ENCODE results near the gene GPRIN2.
"Not testable (repeated sequence)": the region's sequence is repeated elsewhere in the genome, so short reads cannot be mapped to it uniquely, and the experiment has no call there.

Gene GPRIN2

DNA sequence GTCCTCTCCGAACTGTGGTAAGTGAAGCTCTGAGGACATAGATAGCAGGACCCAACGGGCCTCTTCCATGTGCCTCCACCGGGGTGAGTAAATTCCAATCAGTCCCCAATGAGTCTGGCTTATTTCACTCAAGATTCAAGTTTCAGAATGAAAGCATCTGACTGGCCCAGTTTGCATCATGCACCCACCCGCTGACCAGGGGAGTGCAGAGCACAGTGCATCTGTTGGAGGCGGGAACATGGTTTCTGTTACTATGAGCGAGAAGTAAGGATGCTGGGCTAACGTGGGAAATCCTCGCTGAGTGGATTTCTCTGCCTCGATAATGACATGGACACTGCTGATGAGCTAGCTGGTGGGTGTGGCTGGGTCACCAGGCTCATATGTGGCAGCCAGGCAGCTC, 10.7 kb upstream of the GPRIN2 start:
- DNase-seq (ENCODE audit: low spot score), result not testable (repeated sequence)

DNA sequence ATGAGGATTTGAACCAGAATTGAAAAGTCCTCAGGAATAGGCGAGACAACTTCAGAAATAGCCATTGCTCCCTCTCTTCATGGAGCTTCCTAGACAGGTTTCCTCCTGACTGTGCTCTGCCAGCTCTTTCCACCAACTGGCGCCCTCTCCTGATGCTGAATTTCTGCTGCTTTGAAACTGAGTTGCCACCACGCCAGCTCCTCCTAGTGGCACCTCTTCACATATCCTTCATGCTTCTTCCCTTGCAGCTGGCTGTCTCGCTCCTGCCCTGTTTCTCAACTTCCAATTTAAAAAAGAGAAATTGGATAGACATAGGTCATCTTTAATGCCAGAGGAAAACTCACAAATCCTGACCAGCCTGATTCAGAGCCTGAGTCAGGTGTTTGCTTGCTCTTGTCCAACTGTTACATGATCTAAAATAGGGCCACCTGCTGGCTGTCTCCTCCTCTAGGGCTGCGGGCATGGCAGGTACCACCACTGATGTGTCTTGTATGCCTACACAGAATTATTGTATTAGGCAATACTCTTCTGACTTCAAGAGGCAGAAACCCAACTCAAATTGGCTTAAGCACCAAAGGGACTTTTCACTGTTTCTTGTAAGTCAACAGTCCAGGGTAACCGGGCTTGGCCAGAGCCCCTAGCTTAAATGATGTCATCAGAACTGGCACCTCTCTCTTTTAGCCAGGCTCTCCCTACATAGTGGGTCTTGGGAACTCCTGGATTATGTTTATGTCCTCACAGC, 9.3 kb upstream of the GPRIN2 start:
- not testable (repeated sequence) for DNase-seq (ENCODE audit: low spot score)

DNA sequence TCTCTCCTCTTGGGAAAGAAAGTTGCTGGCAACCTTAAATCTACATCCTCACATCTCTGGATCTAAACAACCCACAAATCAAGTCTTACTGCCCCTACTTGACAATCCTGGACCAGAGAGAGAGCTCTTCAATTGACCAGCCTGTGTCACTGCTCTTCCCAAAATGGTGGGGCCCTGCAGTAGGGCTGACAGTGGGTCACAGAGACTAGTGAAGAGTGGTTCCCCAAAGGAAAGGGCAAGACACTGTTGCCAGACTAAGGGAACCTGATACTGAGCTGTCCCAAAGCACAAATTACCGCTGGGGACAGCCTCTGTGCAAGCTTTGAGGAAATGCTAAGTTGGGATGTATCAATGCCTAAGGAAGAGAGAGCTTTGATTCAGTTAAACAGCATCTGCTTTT, 4.5 kb upstream of the GPRIN2 start:
- no peak for DNase-seq (ENCODE audit: low spot score)

DNA sequence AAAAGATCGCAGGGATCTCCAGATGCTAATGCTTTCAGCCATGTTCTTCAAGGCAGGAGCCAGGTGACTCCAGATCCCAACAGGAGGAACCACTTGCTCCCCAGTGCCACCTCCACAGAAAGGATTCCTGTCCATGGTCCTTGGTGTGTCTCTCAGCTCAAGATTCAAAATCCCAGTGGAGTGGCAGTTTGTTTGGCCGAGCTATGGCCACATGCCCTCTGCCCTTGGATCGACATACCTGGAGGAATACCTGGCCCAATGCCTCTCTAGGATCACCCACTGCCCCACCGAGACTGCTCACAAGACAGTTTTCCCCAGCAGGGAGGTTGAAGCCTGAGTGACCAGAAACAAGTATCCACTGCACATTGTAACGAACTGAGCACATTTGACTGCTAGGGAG, 3.9 kb upstream of the GPRIN2 start:
- no peak for DNase-seq (ENCODE audit: low spot score)

DNA sequence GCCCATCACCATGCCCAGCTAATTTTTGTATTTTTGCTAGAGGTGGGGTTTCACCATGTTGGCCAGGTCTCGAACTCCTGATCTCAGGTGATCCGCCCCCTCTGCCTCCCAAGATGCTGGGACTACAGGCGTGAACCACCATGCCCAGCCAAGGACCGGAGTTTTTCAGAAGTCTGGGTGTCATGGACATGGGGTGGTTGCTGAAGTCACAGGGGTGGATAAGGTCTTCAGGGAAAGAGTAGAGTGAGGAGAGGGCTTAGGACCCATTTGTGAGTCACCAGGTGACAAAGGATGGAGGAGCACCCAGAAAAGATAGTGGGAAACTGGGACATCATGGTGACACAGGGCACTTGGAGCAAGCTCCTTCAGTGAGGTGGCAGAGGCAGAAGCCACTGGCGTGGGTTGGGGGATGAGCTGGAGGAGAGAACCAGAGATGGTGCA, 2.8 kb upstream of the GPRIN2 start:
- DNase-seq (ENCODE audit: low spot score), result no peak

DNA sequence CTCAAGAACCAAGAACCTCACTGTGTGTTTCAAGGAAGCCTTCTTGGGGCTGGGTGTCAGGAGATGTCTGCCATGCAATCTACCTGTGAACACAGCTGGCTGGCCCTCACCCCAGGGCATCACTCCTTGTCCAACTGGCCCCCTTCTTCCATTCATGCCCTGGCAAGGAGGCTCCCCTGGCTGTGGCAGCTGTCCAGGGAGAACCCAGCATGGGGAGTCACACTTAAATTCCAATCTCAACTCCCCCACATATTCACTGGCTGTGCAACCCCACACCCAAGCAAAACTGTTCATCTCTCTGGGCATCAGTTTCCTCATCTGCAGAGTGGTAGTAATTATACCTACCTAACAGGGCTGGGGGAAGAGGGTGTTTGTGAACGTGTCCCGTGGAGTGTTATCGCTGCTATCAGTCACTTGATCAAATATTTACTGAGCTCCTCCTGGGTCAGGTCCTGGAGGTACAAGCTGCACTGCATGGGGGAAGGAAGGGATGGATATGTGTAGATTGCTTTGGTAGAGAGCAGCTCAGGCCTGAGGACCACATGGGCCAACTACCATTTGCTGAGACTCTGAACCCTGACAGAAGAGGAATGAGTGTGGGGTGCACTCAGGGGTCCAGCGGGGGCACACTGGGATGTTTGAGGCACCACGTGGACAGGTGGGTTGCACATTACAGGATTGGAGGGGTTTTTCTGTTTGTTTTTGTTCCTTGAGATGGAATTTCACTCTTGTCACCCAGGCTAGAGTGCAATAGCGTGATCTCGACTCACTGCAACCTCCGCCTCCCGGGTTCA, 2.1 kb upstream of the GPRIN2 start:
- DNase-seq (ENCODE audit: low spot score), result no peak

DNA sequence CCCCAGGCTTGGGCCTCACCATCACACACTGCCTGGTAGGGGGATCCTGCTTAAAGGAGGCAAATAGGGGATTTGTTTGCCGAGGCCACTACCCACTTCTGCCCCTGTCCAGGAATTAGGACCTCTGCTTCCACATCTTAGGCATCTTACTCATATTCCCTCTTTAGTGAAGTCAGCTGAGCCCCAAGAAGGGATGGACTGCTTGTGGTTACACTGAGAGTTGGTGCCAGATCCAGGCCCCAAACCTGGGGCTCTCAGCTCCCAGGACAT, 1.6 kb upstream of the GPRIN2 start:
- DNase-seq (ENCODE audit: low spot score), result no peak

DNA sequence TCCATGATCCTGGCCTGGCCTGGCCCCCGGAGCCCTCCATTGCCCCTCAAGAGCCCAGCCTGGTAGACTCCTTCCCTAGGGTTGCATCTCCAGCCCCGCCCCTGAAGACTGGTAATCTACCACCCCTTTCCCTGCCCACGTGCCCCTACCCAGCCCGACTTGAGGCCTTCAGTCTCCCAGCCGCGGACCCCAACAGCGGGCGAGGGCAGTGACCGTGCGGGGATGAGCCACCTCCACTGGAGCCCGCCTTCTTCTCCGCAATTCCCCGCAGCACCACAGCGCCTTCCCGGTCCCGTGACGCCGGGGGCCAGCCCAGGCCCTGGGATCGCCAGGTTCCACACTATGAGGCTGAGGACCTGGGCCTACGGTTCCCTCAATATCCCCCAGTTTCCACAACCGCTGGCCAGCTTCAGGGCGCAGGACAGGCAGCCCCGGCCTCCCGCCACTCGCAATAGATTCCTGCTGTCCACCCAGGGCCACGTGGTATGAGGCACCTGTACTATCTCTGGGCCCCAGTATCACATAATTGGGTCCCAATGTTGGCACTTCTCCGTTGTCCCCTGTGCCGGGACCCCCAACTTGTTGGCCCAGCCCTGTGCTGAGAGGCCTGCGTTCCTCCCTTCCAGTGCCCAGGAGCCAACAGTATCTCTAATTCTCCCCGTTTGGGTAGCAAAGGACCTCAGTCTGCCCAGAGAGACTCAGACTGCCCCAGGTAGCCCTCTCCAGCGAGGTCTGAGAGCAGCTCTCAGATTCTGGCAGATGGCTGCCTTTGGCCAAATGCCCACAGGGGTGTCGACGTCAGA, 1.1 kb upstream of the GPRIN2 start:
- DNase-seq (ENCODE audit: low spot score), result no peak

DNA sequence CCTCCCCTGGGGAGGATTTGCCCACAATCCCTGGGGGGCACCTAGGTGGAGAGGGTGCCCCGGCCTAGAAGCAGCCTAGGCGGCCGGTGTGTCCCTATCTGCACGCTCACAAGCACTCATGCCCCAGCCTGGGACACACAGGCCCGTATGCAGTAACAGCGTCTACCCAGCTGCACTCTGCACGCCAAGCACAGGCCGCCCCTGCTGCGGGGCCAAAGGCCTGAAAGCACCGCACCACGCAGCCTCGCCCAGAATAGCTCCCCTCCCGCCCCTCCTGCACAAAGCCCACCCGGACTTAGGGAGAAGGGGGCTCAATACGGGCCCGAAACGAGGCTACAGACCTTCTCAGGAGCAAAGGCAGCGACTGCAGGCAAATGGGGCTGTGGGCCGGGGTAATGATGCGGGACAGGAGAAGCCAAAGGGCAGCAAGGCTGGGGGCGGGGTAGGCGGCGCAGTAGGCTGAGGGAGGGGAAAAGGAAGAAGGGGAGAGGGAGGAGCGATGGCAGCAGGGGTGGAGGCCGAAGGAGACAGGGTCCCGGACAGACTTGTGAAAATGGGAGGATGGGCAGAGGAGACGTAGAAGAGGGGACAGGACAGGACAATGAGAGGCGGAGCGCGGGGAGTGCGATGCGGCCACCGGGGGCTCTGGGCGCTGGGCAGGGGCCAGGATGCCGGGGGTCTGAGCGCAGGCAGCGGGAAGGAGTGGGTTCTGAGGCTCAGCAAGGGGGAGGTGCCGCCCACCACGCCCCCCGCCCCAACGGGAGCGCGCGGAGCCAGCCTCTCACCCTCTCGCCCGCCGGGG, 544 bp downstream of the GPRIN2 start:
- DNase-seq (ENCODE audit: low spot score), result no peak

DNA sequence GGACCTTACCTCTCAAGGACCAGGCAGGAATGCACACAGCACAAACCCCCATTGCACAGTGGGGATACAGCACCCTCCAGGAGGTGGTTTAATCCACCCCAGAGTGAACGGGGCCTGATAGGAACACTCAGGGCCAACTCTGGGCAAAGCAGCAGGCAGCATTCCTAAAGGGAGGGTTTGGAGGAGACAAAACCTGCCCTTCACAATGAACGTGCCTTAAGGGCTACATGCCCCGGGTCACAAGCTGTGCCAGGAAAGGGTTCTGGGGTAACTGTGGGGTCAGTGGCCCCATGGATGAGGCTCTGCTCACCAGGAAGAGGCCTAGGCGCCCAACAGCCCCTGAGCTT, 1.1 kb downstream of the GPRIN2 start:
- DNase-seq (ENCODE audit: low spot score), result no peak

DNA sequence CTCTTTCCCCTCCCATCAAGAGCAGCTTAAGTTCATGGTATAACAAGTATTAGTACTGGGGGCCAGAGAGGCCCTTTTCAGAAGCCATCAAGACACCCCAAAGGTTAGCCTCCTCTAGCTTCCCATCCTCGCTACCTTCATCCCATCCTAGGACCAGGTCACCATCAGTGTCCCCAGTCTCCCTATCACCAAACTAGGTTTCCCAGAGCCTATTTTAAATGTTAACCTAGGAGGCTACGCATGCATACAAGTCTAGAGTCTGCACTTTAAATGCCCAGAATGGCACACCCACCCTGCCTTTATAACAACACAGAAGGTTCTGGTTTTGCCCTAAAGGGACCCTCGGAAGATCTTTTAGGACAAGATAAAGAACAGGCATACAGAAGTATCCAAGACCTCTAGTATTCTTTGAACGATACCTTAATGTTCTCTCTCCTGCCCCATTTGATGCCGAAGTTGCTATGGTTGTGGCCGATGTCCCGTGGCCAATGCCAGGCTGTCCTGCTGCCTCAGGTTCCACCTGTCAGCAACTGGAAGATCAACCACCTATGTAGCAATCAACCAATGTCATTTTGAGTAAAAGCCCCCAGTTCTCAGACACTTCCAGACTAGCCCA, 2.2 kb downstream of the GPRIN2 start:
- DNase-seq (ENCODE audit: low spot score), result no peak

DNA sequence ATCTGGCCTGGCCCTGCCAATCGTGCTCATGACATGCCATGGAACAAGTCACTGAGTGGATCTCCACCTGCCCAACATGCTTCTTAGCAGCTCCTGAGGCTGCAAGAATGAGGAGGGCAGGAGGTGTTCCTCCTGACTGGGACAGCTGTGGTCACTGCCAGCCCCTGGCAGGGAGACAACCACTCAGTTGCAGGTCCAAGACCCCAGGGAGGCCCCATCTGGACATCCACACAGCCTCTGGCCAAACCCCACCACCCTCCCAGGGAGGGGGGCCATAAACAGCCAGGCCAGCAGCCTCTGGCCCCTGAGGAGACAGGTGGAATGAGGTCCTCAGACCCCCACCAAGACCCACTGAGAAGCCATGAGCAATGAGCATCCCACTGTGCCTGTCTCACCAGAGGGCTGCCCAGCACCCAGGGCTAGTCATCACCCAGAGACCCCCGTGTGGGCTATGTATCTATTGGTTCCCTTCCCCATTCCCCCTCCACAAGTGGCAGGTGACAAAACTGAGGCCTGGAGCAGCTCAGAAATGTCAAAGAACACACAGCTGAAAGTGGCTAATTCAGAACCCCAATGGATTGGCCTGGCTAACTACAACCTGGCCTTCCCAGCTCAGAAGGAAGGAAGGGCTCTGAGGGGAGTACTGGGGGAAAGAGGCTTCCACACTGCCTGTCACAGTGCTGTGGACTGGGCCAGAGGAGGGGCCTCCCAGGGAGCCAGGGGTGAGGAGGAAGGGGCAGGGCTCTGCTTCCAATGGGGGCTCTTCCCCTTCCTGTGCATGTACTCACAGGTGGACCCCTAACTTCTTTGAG, 3.0 kb downstream of the GPRIN2 start:
- no peak for DNase-seq (ENCODE audit: low spot score)

DNA sequence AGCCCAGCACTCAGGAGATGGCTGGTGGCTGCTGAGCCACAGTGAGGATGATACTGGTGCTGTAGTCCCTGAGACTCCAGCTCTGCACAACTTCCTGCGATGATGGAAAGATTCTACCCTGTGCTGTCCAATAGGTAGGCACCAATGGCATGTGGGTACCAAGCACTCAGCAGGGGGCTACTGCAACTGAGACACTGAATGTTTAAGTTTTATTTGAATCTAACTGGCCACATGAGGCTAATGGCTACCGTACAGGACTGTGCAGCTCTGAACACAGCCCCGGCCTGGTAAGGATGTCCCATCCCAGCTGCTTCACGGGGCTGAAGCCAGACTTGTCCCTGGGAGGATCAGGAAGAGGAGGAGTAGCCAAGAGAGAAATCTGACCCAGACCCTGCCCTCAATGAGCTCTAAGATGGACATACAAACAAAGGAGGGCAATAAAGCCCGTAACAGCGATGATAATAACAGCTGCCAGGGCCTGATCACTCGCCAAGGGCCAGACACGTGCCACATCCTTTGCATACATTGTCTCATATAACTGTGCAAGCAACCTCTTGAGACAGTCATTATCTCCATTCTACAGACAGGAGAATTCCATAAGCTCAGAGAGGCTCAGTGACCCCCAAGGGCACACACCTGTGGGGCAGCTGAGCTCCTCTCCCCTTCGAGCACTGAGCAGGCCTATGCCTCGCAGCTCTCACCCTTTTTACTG, 3.8 kb downstream of the GPRIN2 start:
- DNase-seq (ENCODE audit: low spot score), result no peak

DNA sequence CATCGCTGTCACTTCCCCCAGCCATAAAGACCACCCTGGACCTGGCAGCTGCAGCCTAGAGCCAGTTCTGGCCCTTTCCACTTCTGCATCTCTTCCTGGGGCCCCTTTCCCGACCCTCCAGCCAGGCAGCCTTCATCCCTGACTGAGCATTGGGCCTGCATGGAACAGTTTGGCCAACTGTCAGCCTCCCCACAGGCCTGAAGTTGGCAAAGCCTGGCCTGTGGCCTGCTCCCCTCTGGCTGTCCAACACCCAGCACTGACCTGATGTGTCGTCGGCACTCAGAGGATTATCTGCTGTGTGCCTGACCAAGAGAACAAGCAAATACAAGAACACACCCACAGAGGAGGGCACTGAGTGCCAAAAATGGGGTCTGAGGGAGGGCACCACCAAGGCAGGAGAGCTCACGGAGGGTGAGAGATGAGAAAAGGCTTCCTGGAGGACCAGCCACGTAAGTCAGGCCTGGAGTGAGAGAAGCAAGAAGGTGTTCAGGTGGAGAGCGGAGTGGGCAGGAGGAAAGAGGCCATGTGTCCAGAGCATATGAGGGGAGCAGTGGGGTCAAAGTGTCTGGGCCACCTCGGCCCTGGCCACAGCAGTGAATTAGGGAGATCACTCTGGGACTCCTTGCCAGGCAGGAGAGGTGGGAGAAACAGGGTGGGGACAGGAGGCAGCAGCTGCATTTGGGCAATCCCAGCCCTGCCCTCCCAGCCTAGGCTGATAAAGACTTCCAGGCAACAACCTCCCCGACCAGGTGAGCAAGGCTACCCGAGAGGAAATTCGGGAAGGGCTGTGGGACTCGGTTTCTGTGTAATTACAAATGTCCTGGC, 4.5 kb downstream of the GPRIN2 start:
- no peak for DNase-seq (ENCODE audit: low spot score)

DNA sequence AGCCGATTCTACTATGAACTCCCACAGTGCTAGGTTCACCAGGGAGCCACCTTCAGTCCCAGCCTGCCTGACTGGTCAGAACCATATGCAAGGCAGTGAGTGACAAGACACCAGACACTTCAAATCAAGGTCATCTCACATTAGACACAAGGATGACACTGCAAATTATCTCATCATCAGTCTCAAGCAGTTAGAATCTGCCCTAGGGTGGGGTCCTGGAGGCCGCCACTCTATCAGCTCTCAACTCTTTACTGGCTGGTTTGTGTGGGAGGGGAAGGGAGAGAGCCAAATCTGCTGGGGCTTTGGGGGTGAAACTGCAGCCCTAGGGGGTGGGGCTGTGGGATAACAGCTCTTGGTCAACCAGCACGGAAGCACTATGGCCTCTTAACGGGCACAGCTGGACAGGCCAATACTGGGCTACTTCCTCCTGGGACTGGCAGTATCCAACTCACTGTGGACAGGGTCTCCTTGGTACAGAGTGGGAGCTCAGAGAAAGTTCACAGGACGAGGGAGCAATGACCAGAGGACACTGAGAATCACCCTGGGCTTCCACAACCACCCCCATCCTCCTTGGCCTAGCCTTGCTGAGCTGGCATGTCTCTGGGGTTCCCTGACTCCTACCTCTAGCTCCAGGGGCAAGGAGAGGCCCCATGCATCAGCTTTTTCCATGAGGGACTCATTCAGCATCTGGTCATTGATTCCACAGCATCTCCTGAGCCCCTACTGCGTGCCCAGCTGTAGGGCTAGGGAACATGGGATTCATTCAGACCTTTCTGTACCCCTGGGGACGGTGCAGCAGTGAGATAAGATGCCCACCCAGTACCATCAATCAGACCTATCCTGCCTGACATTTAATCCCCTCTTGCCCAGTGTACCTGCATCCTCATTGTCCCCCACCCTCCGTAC, 5.4 kb downstream of the GPRIN2 start:
- no peak for DNase-seq (ENCODE audit: low spot score)

DNA sequence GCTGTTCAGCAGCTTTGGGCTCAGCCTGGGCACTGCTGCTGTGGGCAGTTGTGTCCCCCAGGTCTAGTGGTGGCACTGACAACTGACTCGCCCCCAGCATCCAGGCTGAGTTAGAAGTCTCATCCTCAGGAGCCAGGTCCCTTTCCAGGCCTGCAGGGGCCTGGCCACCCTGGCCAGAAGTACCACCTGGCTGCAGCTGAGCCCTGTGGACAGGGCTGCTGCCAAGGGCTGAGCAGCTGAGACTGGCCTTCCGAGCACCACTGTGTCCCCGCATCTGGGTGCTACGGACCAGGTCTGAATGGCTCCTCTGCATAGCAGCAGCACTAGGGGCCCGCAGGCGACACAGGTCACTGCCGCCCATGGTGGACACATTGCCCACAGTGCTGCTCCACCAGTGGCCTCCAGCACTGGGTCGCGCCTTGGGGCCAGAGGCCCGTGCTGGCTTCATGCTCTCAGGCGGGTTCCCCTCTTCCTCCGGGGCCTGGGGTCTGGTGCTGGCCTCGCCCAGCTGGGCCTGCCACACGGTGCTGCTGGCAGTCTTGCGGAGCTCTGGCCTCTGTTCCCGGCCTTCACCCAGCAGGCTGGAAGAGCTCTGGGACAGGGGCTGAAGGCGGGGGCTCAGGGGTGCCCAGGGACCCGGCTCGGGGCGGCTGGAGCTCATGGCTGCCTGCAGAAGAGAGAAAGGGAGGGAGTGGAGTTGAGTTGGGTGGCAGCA, 6.2 kb downstream of the GPRIN2 start:
- no peak for DNase-seq (ENCODE audit: low spot score)

DNA sequence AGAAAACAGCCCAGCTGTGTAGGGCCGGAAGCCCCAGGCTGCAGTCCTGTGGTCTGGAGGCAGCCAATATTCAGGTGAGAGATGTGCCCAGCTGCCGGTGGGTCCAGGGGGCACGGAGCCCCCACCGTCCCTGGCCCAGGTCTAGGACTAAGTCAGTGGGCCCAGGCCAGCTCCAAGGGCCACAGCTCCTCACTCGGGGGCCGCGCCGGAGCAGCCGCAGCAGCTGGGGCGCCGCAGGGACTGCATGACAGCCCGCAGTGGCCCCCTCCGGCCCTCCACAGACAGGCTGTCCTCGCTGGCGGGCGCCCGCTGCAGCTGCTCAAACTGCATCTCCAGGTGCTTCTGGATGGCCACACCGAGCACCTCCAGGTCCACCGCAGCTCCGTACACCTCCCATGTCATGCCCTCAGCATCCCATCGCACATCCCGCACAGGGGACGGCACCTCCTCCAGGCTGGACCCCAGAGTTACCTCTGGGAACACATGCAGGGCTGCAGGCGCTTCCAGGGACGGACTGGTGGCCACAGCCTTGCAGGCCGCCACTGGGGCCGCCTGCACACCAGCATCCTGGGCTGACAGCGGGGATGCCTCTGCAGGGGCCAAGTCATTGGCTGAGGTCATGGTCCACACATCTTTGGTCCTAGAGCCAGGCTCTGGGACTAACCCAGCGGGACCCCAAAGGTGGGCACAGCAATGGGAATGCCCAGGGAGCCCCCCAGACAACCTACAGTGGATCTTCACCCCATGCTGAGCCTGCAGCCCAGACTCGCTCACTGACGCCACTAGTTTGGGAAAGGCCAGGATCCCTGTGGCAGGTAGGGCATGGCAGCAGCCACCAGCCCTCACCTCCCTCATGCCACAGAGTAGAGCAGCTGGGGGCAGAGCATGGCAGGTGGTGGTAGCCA, 7.0 kb downstream of the GPRIN2 start:
- DNase-seq (ENCODE audit: low spot score), result no peak
